WTC11 (cell line): ENCODE measurements around the gene B4GALNT3. TPM values are rescaled to one million over a fixed set of nuclear protein-coding genes. Genes with fewer than 3 reads are reported as not detected.

Experiments used
- ATAC-seq: fragments of 200-7000 bp; cut with Tn5 transposase; 2 replicates; pipeline ENCODE4 v1.10.0; 2021; ENCODE audit warnings: mild to moderate bottlenecking, moderate library complexity
- CTCF ChIA-PET: fragments of 300-600 bp; sonication (Branson Sonifier 250); formaldehyde crosslinking; loops from one replicate; lab custom pipeline; 2021; ENCODE audit warnings: antibody characterized with exemption; lab: Charles Lee
- POLR2A ChIA-PET: fragments of 350-600 bp; sonication (Branson Sonifier 250); formaldehyde crosslinking; loops from one replicate; lab custom pipeline; 2021; ENCODE audit warnings: antibody characterized with exemption; lab: Charles Lee
- DNase-seq: peaks from one replicate; pipeline ENCODE4 v3.0.0; 2021; ENCODE audit warnings: low spot score
- H3K27ac Mint-ChIP-seq: 2 replicates; pipeline ENCODE4 v1.8.0; 2021; ENCODE audit warnings: mixed read lengths
- H3K27me3 Mint-ChIP-seq: 2 replicates; pipeline ENCODE4 v1.8.0; 2021; ENCODE audit warnings: low read depth, mild to moderate bottlenecking, moderate library complexity, mixed read lengths
- H3K36me3 Mint-ChIP-seq: 2 replicates; pipeline ENCODE4 v1.8.0; 2021; ENCODE audit warnings: mixed read lengths
- H3K4me1 Mint-ChIP-seq: 2 replicates; pipeline ENCODE4 v1.8.0; 2022; ENCODE audit warnings: mixed read lengths
- H3K4me3 Mint-ChIP-seq: 2 replicates; pipeline ENCODE4 v1.8.0; 2021; ENCODE audit warnings: mild to moderate bottlenecking, moderate library complexity, mixed read lengths
- H3K9me3 Mint-ChIP-seq: 2 replicates; pipeline ENCODE4 v1.8.0; 2021; ENCODE audit warnings: mixed read lengths
- ATF2 ChIP-seq: sonication (generic); formaldehyde crosslinking; IDR thresholded peaks from 2 replicates; pipeline ENCODE4 v1.8.1; 2022; ENCODE audit warnings: low read depth, missing genetic modification reagents, borderline replicate concordance
- ATF6 ChIP-seq: sonication (generic); formaldehyde crosslinking; IDR thresholded peaks from 2 replicates; pipeline ENCODE4 v1.8.1; 2023; ENCODE audit warnings: mild to moderate bottlenecking, missing genetic modification reagents
- CDX4 ChIP-seq: fragments of 250-450 bp; sonication (Bioruptor Pico); IDR thresholded peaks from 2 replicates; pipeline ENCODE4 v1.9.0; 2021; ENCODE audit warnings: moderate library complexity, mild to moderate bottlenecking, inconsistent platforms, borderline replicate concordance
- CREB1 ChIP-seq: sonication (generic); formaldehyde crosslinking; IDR thresholded peaks from 2 replicates; pipeline ENCODE4 v1.8.0; 2023; ENCODE audit warnings: mild to moderate bottlenecking, missing genetic modification reagents
- CTCF ChIP-seq: fragments of 200-600 bp; IDR thresholded peaks from 2 replicates; pipeline ENCODE4 v1.8.0; 2022; ENCODE audit warnings: antibody characterized with exemption
- E2F1 ChIP-seq: sonication (generic); formaldehyde crosslinking; IDR thresholded peaks from 2 replicates; pipeline ENCODE4 v1.8.0; 2022; ENCODE audit warnings: mild to moderate bottlenecking, missing genetic modification reagents
- E2F4 ChIP-seq: sonication (generic); formaldehyde crosslinking; IDR thresholded peaks from 2 replicates; pipeline ENCODE4 v1.8.1; 2022; ENCODE audit warnings: low read depth, mild to moderate bottlenecking, moderate library complexity, missing genetic modification reagents, borderline replicate concordance
- ELF4 ChIP-seq: sonication (generic); formaldehyde crosslinking; IDR thresholded peaks from 2 replicates; pipeline ENCODE4 v1.8.1; 2022; ENCODE audit warnings: low read depth, mild to moderate bottlenecking, moderate library complexity, missing genetic modification reagents
- ERG ChIP-seq: fragments of 250-450 bp; sonication (Bioruptor Pico); IDR thresholded peaks from 2 replicates; pipeline ENCODE4 v1.8.0; 2021; ENCODE audit warnings: mild to moderate bottlenecking
- ESRRA ChIP-seq: sonication (generic); formaldehyde crosslinking; IDR thresholded peaks from 2 replicates; pipeline ENCODE4 v1.8.1; 2022; ENCODE audit warnings: mild to moderate bottlenecking, missing genetic modification reagents, borderline replicate concordance
- FOXJ3 ChIP-seq: sonication (generic); formaldehyde crosslinking; IDR thresholded peaks from 2 replicates; pipeline ENCODE4 v1.9.0; 2021; ENCODE audit warnings: missing genetic modification reagents, mild to moderate bottlenecking, borderline replicate concordance
- FOXP1 ChIP-seq: sonication (generic); formaldehyde crosslinking; IDR thresholded peaks from 2 replicates; pipeline ENCODE4 v1.8.0; 2022; ENCODE audit warnings: missing genetic modification reagents, mild to moderate bottlenecking, moderate library complexity, borderline replicate concordance
- KAT7 ChIP-seq: sonication (generic); formaldehyde crosslinking; IDR thresholded peaks from 2 replicates; pipeline ENCODE4 v1.8.1; 2023; ENCODE audit warnings: missing genetic modification reagents, mild to moderate bottlenecking, borderline replicate concordance
- MAX ChIP-seq: sonication (generic); formaldehyde crosslinking; IDR thresholded peaks from 2 replicates; pipeline ENCODE4 v1.8.0; 2022; ENCODE audit warnings: mild to moderate bottlenecking, missing genetic modification reagents
- MXD4 ChIP-seq: fragments of 250-450 bp; sonication (Bioruptor Pico); IDR thresholded peaks from 2 replicates; pipeline ENCODE4 v1.8.0; 2021; ENCODE audit warnings: mild to moderate bottlenecking, moderate library complexity, borderline replicate concordance
- NFE2L1 ChIP-seq: sonication (generic); formaldehyde crosslinking; IDR thresholded peaks from 2 replicates; pipeline ENCODE4 v1.8.1; 2023; ENCODE audit warnings: missing genetic modification reagents
- NFYB ChIP-seq: sonication (generic); formaldehyde crosslinking; conservative IDR thresholded peaks from 2 replicates; pipeline ENCODE4 v1.8.0; 2022; ENCODE audit warnings: low read depth, missing genetic modification reagents
- PREB ChIP-seq: sonication (generic); formaldehyde crosslinking; IDR thresholded peaks from 2 replicates; pipeline ENCODE4 v1.8.1; 2022; ENCODE audit warnings: mild to moderate bottlenecking, missing genetic modification reagents, moderate library complexity, borderline replicate concordance
- RELA ChIP-seq: sonication (generic); formaldehyde crosslinking; IDR thresholded peaks from 2 replicates; pipeline ENCODE4 v1.8.1; 2022; ENCODE audit warnings: missing genetic modification reagents, mild to moderate bottlenecking, borderline replicate concordance
- SOX15 ChIP-seq: fragments of 250-450 bp; sonication (Bioruptor Pico); IDR thresholded peaks from 2 replicates; pipeline ENCODE4 v1.9.0; 2021; ENCODE audit warnings: mild to moderate bottlenecking
- TEAD1 ChIP-seq: sonication (generic); formaldehyde crosslinking; IDR thresholded peaks from 2 replicates; pipeline ENCODE4 v1.8.0; 2022; ENCODE audit warnings: mild to moderate bottlenecking, missing genetic modification reagents
- TP53 ChIP-seq: sonication (generic); formaldehyde crosslinking; IDR thresholded peaks from 2 replicates; pipeline ENCODE4 v1.8.1; 2023; ENCODE audit warnings: mild to moderate bottlenecking, missing genetic modification reagents
- ZBTB43 ChIP-seq: sonication (generic); formaldehyde crosslinking; IDR thresholded peaks from 2 replicates; pipeline ENCODE4 v1.8.1; 2023; ENCODE audit warnings: mild to moderate bottlenecking, missing genetic modification reagents
- ZNF219 ChIP-seq: sonication (generic); formaldehyde crosslinking; IDR thresholded peaks from 2 replicates; pipeline ENCODE4 v1.8.0; 2023; ENCODE audit warnings: missing genetic modification reagents, mild to moderate bottlenecking, borderline replicate concordance
- ZNF232 ChIP-seq: sonication (generic); formaldehyde crosslinking; IDR thresholded peaks from 2 replicates; pipeline ENCODE4 v1.8.0; 2022; ENCODE audit warnings: mild to moderate bottlenecking, missing genetic modification reagents
- total RNA-seq: library from RNA; stranded (reverse); gene quantifications from 3 replicates; pipeline ENCODE4 v1.2.3, GENCODE V29; 2021

Gene B4GALNT3
- total RNA-seq, 1 experiment from 2014 or later = 19.0 TPM

GRCh38 chr12:534216-534615 is 74.5 kb downstream of the B4GALNT3 start (continued):
- TF ChIP-seq CDX4 (CRISPR knock-in tag) (no peak), NFE2L1 (CRISPR knock-in tag) (no peak), RELA (CRISPR knock-in tag) (no peak), CREB1 (CRISPR knock-in tag) (no peak), MAX (no peak), MXD4 (CRISPR knock-in tag) (no peak), FOXP1 (no peak), KAT7 (CRISPR knock-in tag) (no peak), PREB (CRISPR knock-in tag) (no peak), TEAD1 (CRISPR knock-in tag) (no peak), E2F4 (CRISPR knock-in tag) (no peak), NFYB (CRISPR knock-in tag) (no peak), ZNF219 (CRISPR knock-in tag) (no peak), ATF2 (no peak)

GRCh38 chr12:535396-535795 is 75.7 kb downstream of the B4GALNT3 start:
- no peak for DNase-seq
- ChIA-PET POLR2A (no interaction called here), CTCF (interaction anchor here (1.2 to 2.7 kb wide), 2 partner anchors 11 to 90 kb away, joined by 5 to 8 read pairs; no protein-coding TSS in a partner anchor)
- H3K27ac Mint-ChIP-seq = no peak overlapping the region
- H3K36me3 Mint-ChIP-seq = peaks cover 16% of the 10 kb centered on the region
- no peak for TF ChIP-seq FOXJ3
- TF ChIP-seq ATF6 (CRISPR knock-in tag) = no peak
- TF ChIP-seq CTCF = no peak
- no peak for TF ChIP-seq SOX15 (CRISPR knock-in tag)
- TF ChIP-seq E2F1 = no peak
- TF ChIP-seq ZNF232 = no peak
- no peak for TF ChIP-seq KAT7 (CRISPR knock-in tag)
- no peak for TF ChIP-seq ESRRA (CRISPR knock-in tag)
- no peak for TF ChIP-seq ELF4
- TF ChIP-seq ERG (CRISPR knock-in tag) = no peak
- TF ChIP-seq ZBTB43 (CRISPR knock-in tag) = no peak
- TF ChIP-seq TP53 = no peak
- H3K4me3 Mint-ChIP-seq = no peak overlapping the region
- peaks cover 10% of the 10 kb centered on the region for H3K4me1 Mint-ChIP-seq
- peaks cover 3% of the 10 kb centered on the region for H3K27me3 Mint-ChIP-seq
- ATAC-seq = no peak
- H3K9me3 Mint-ChIP-seq = peaks cover 16% of the 10 kb centered on the region
